ES-I3 (cell line): ENCODE data around the gene MED28.

ENCODE experiments used
- H3K36me3 ChIP-seq: 2 replicates; pipeline ENCODE4 v1.6.1; 2013; ENCODE audit warnings: mild to moderate bottlenecking, low read length, control low read depth, moderate library complexity; ENCODE audit not compliant: insufficient read depth
- H3K4me1 ChIP-seq: 2 replicates; pipeline ENCODE4 v1.6.1; 2013; ENCODE audit warnings: mild to moderate bottlenecking, control low read depth, low read length; ENCODE audit not compliant: insufficient read depth
- H3K9ac ChIP-seq: 2 replicates; pipeline ENCODE4 v1.6.1; 2013; ENCODE audit warnings: low read depth, mild to moderate bottlenecking, low read length, moderate library complexity
- H3K9me3 ChIP-seq: 2 replicates; pipeline ENCODE4 v1.6.1; 2013; ENCODE audit warnings: mild to moderate bottlenecking, low read length, moderate library complexity; ENCODE audit not compliant: control insufficient read depth, insufficient read depth

The MED28 gene

DNA sequence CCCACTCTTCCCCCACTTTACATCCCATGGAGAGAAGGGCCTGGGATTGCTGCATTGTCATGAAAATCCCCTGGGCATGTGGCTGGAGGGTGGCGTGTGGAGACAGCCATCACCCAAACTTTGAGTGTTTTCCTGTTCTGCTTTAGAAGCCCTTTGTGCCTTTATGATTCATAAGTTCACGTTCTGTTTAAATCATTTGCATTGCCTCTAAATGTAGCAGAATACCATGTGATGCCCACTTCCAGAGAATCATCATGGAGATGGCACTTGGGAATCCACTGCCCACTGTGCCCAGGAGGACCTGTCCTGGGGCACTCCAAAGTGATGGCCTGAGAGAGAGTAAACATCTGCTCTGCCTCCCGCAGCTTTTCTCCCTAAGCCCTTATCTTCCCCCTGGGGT, 52.8 kb downstream of the MED28 start:
- H3K4me1 ChIP-seq: no peaks in the 10 kb centered on the region
- no peaks in the 10 kb centered on the region for H3K9me3 ChIP-seq
- H3K9ac ChIP-seq: no peak overlapping the region
- H3K36me3 ChIP-seq: no peaks in the 10 kb centered on the region

DNA sequence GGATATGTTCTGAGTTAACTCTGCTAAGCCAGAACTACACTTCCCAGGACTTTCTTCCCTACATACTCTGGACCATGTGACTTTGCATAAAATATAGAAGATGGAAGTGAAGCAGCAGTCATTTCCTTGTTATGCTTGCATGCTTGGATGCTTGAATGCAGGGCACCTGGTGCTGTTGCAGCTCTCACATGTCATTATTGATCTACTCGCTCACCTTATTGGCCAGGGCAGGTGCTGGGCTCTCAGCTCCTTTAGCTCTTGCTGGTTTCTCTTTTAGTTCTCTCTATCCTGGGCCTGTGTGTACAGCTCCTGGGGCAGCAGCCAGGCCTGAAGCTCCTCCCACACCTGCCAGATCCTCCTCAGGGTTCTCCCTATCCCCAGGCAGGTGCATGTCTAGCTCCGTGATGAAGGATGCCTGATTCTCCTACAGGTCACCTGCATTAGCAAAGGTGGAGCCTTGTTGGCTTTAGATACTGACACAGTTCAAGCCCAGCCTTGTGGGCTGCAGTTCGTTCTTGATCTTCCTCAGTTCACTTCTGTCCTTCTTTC, 53.3 kb downstream of the MED28 start:
- H3K4me1 ChIP-seq: no peaks in the 10 kb centered on the region
- no peak overlapping the region for H3K9ac ChIP-seq
- no peaks in the 10 kb centered on the region for H3K9me3 ChIP-seq
- no peaks in the 10 kb centered on the region for H3K36me3 ChIP-seq

DNA sequence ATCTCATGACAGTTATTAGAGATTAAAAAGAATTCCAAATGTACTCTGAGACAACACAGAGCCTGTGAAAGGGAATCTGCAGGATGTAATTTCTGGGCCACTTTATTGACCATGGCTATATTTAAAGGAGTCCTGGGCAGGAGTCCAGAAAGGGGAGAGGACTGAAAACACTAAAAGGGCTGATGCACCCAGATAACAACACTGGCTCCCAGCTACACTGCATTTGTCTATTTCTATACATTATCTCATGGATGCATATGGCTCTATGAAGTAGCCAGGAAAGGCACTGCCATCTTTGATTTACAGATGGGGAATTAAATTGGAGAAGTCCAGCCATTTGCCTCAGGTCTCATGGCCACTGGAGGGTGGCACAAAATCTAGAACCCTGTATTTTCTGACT, 56.0 kb downstream of the MED28 start:
- no peaks in the 10 kb centered on the region for H3K4me1 ChIP-seq
- H3K9me3 ChIP-seq: no peaks in the 10 kb centered on the region; the same call in 1 of the 2 replicates
- no peak overlapping the region for H3K9ac ChIP-seq
- H3K36me3 ChIP-seq: no peaks in the 10 kb centered on the region

DNA sequence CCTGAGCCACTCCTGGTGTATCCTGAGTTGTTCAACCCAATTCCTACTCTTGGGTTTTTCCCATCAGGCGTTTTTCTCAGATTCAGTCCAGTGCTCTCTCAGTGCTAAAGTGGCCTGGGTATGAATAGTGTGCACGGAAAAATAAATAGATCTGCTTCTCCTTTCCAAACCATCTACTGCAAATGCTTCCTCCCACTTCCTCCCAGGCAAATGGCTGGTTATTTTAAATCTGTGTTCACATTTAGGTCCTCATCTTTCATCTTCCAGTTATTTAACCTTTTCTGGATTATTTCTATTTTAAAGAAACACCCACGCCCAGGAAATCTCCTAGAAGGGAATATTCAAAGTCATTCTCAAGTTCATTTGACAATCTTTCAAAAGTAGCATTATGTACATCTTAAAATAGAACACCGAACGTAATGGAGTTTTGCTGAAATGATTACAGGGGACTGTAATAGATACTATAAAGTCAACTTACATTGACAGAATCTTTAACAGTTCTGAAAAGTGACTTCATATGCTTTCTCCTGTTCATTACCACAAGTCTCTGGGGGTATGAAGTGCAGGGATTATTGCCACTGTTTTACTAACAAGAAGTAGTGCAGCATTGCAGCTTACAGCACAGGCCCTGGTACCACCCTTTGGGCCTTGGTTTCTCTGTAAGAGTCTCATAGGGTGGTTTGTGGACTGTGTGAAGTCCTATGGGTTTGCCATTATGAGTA, 66.3 kb downstream of the MED28 start:
- H3K9ac ChIP-seq: no peak overlapping the region
- H3K9me3 ChIP-seq: no peaks in the 10 kb centered on the region
- no peaks in the 10 kb centered on the region for H3K4me1 ChIP-seq
- H3K36me3 ChIP-seq: no peaks in the 10 kb centered on the region

DNA sequence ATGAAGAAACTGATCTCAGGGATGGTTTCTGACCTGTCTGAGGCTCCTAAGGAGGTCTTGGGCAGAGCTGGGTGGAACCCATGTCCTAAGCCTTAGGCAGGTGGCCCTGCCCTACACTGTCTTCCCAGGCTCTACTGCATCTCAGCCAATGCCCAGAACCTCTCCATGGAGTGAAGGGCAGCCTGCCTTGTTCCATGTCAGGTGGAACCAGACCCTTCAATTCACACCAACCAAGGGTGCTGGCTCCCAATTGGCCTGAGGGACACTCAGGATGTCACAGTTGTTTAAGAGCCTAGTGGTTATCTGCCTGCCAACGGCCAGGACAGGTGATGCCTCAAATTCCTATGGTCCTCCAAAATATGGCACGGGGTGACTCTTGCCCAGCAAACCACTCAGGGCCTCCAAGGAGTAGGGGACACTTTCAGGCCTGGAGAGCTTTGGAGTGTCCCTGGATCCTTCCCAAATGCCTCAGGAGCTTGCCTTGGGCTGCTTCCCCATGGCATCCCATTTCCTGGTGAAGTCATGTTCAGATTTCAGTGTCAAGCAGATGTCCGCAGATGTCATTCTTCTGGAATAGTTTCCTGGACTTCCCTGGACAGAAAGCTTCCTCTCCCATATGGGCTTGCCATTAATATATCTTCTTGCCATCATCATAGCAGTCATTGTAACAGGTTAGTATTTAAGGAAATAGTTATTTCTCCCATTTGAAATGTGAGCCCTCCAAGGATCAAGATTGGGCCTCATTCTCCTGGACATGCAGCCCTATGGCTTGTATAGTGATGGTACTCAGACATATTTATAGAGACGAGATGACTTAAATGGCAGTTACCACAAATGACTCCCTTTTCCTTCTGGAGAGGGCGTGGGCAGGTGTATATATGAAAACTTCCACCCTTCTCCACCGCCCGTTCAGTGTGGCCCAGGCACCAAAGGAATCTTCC, 67.1 kb downstream of the MED28 start:
- no peaks in the 10 kb centered on the region for H3K4me1 ChIP-seq
- no peaks in the 10 kb centered on the region for H3K36me3 ChIP-seq
- no peak overlapping the region for H3K9ac ChIP-seq
- no peaks in the 10 kb centered on the region for H3K9me3 ChIP-seq

DNA sequence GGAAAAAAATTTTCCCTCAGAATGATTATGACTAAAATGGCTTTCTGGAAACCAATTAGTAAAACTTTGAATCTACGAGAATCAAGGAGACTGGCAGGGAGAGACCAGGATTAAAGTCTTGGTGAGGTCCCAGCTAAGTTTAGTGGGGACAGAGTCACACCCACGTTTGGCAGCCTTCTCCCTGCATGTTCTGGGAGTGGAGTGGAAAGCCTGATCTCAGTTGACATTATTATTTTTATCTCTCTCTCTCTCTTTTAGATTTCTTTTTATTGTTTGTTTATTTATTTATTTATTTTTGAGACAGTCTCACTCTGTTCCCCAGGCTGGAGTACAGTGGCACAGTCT, 67.8 kb downstream of the MED28 start:
- Histone ChIP-seq H3K9me3 (no peaks in the 10 kb centered on the region), H3K9ac (no peak overlapping the region), H3K36me3 (no peaks in the 10 kb centered on the region), H3K4me1 (no peaks in the 10 kb centered on the region)
